Measurements from ENCODE around the gene TSPAN9.

TSPAN9 gene

DNA sequence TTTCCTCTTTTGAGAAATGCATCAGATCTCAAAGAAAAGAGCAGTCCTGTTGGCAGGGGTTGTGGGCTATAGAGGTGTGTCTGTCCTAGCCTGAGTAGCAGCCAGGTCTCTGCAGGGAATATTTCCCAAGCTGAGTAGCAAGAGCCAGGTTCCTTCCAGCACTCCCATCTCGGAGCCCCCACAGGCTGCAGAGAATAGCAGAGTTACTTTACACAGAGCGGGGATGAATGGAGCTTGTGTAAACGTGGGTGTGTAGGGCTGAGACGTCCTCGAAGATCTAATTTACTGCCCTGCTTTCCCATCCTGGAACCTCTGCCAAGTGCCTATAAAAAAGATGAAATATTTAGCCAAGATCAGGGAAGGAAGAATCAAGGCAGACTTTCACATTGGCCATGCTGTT is 156.6 kb downstream of the TSPAN9 start:
- FAIRE-seq: no peak

GRCh38 chr12:3236345-3237187 is 159.4 kb downstream of the TSPAN9 start:
- no peak for FAIRE-seq

DNA sequence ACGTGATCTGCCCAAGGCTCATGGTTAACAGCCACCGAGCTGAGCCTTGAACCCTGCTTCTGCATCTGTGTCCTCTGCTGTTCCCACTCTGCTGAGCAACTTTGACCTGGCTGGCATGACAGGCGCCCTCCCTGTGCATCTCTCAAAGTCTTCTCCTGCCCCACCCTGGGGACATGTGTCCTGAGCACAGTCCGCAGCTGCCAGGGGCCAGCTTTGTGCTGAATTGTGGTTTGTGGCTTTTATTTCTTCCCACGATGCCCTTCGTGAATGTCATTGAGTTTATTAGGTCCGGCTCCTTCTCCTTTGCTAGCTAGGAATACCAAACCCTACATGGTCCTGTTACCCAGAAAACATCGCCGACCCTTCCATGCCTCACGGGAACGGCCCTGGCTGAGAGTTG is 161.0 kb downstream of the TSPAN9 start:
- FAIRE-seq: no peak

GRCh38 chr12:3241621-3242020 is 164.4 kb downstream of the TSPAN9 start:
- FAIRE-seq: no peak

DNA sequence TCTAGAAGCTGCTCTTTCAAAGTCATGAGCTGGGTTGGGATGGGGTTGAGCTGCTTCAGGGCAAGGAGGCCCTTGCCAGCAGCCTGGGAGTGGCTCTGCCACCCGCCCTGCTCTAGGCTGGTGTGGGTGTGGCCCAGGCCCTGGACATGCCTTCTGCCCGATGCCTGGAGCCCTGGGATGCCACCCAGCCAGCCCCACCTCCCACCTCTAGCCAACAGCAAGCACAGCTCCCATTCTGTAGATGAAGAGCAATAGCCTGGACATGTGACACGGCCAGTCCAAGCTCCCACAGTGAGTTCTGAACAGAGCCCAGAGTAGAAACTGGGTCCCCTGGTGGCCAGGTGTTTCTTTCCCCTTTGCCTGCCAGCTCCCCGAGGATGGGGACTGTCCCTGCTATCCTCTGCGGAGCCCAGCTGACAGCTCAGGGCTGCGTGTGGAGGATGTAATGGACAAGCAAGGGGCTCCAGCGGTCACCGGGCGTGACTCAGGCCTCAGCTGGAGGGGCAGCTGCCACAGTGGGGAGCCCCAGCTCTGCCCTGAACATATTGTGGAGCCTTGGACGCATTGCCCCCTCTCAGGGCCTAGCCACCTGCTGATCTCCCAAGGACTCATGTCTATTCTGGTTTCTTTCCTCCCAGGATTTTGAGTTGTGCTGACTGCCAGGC is 165.2 kb downstream of the TSPAN9 start:
- no peak for FAIRE-seq

DNA sequence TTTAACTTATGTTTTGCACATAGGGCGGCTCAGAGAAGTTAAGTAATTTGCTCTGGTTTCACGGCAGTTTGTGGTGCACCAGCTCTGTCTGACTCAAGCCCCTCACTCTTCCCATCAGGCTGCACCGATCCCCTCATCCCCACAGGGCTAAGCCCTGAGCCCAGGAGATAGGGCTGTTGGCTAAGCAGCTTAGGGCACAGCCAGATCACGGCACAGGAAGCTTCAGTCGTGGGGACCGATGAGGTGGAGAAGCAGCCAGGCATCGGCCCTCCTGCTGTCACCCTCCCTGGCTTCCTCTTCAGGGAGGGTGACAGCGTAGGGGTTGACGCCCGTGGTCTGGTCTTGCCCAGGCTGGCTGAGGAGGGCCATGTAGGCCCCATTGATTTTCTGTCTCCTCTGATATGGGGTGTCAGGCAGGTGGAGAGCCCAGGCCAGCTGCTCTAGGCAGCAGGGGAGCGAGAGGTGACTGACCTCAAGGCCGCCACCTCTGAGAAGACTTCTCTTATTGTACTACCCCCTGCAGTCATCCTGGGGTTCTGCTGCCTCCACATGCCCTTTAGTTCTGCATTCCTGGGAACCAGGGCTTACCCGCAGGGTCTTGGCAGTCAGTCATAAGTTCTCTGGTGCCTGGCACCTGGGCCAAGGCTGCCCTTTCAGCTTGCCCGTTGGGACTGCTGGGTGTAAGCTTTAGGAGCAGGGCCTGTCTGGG is 166.4 kb downstream of the TSPAN9 start:
- FAIRE-seq: no peak

GRCh38 chr12:3244219-3244750 is 167.1 kb downstream of the TSPAN9 start:
- FAIRE-seq: no peak

- no peak for FAIRE-seq
Measured at GRCh38 chr12:3246253-3246652, 169.1 kb downstream of the TSPAN9 start.

- FAIRE-seq: no peak
Measured at GRCh38 chr12:3247077-3247476, 169.9 kb downstream of the TSPAN9 start.

DNA sequence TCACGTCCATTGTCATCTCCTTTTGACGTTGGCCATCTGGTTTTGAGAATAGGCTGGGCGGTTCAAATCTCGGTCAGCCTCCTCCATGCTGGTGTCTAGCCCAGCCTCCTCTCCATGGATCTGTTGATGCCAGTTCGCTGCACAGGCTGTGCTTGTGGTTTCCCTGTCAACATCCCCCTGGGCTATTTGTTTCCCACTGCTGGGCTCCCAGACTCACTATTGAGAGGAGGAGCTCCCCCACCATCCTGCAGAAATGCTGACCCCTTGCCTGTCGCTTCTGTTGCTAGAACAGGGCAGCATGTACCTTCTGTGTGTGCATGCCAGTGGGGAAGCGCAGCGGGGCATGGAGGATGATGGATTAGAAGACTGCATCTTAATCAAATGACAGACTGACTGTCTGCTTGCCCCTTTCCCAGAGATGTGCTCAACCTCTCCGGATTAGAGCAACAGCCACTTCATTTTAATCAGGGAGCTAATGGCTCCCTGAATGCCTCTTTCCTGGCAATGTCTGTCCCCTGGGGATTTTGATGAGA is 170.5 kb downstream of the TSPAN9 start:
- no peak for FAIRE-seq

DNA sequence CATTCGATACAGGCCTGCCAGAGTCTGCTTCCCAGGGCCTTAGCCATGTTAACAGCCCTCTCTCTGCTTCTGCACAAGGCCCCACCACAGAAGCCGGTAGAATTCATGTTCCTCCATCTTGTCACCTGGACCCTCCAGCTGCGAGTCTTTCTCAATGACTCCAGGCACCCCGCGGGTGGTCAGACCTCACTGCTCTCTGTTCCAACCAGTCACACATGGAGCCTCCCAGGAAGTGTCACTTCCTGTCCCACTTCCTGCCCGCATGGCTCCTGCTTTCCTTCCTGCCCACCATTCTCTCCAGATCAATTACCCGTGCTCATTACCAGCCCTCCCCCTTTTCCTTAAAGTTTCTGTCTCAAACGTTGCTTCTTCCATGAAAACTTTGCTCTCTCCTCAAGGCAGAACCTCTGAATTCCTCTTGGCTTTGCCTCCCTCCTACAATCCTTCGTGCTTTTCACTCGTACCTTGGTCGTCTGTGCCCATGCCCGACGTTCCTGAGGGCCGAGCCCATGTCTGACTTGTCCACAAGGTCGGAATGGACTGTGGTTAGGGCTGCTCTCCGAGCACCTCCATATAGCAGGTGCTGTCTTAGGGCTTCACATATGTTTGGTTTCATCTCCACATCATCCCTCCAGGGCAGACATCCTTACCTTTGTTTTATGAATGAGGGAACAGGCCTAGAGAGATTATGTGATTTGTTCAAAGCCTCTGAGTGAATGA is 172.1 kb downstream of the TSPAN9 start:
- no peak for FAIRE-seq

DNA sequence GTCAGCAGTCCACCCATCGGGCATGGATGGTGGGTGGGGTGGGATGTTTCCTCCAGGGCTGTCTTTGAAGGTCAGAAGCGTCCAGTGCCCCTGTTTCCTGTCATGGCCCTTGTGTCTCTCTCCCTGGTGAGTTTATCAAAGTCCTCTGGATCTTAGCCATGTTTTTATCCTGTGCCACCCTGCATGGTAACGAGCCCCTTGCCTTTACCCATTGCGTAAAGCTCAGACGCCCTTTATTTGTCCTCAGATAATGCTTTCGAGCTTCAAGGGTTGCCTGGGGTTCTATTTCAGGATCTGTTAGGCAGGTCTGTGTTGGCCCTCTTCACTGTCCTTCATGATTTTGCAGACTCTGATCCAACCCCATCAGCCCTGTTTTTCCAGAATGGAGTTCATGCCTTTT is 172.9 kb downstream of the TSPAN9 start:
- no peak for FAIRE-seq

DNA sequence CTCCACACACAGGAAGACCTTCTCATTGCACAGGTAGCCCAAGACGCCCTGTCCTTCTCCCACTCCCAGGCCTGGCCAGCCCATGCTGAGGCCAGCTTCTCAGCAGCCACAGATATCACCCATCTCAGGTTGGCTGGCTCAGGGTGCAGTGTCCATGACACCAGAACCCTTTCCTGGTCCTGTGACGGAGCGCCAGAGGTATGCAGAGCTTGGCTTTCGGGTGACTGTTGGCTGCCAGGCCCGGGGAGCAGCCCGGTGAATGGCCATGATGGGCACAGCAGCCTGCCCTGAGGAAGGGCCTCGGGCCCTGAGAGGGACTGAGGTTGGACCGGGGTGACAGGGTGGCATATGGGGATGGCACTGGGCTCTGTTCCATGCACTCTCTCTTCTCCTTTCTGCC is 173.4 kb downstream of the TSPAN9 start:
- no peak for FAIRE-seq

- FAIRE-seq: no peak
Measured at GRCh38 chr12:3251067-3251466, 173.9 kb downstream of the TSPAN9 start.

GRCh38 chr12:3251691-3252090 is 174.5 kb downstream of the TSPAN9 start:
- no peak for FAIRE-seq

DNA sequence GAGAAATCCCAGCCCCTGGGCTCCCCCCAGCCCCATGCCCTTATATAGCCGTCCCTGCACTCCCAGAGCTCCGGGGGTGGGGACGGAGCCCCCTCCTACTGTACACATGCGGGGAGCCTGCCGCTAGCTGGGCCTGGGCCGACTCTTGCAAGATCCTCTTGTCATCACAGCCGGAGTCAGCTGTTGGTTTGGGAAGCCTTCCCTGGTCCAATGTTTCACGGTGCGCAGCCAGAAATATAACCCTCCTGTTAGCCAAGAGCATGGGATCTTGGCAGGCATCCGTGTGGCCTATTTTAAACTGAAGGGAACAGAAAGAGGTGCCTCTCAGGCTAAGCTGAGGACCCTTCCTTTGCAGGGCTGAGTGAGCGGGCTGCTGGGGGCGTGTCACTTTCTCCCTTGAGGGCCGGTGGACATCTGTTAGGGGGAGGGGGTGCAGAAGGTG is 175.3 kb downstream of the TSPAN9 start:
- no peak for FAIRE-seq

GRCh38 chr12:3253682-3254275 is 176.6 kb downstream of the TSPAN9 start:
- FAIRE-seq: no peak

DNA sequence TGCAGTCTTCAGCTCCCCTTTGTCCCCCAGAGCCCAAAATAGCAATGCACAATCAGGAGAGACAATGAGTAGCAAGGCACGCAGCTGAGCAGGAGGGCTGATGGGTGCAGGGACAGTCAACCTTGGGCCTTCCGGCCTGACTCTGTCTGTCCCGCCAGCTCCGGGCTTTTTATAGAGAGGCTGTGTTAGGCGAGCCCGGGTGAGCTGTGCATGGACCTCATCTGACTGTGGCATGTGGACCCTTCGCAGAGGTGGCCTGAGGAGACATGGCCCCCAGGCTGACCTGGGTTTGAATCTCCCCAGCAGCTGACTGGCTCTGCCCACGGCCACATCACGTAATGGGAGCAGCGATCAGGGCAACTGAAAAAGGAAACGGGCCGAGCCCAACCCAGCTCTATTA is 177.9 kb downstream of the TSPAN9 start:
- FAIRE-seq: no peak

DNA sequence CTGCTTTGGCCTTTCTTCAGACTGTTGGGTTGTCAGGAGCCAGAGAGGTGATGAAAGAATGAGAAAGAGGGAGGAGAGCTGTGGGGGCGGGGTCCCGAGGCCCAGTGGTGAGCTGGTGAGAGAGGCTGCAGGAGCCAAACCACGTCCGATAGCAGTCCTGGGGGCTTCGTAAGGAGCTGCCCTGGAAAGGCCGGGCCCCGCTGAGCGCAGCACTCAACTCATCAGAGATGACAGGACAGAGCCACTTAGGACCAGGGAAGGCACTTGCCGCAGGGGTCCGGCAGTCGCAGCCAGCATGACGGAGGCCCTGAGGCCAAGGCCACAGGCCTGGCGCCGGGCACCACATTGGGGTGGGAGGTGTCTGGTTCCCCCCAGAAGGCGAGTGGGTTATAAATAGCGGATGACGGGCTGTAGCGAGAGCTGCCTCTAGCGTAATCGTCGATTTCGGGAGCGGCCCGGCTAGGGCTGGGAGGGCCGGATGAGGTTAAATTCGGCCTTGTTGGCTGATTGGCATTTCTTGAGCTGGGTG is 179.0 kb downstream of the TSPAN9 start:
- FAIRE-seq: no peak

DNA sequence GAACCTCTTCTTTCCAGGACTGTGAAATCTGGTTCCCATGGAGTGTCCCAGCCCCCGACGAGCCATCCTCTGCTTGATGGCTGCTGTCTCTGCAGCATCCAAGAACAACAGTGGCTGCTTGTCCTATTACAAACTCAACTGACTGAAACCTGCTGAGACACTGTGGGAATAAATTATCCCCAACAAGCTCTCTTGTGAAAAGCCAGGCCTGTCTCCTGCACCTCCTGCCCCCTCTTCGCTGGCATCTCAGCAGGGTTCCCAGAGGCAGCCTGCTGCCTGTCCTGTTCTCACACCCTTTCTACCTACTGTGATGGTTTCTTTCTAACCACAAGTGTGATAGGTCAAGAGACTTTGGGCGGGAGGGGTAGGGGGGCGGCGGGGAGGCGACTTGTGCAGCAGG is 180.2 kb downstream of the TSPAN9 start:
- no peak for FAIRE-seq

DNA sequence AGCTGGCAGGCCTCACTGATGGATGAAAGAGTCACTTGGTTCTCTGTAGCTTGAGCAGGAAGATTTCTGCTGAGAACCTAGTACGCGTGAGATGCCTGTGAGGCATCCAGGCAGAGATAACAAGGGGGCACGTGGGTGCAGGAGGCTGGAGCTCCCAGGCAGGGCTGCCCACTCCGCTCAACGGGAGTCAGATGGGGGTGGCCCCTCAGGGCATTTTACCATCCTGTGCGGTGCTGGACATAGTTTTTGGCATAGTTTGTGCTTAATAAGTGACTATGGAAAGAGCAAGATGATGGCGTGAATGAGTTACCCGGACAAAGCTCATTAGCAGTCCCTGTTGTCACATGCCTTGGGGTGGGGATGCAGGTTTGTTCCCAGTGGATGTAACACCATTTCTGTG is 182.8 kb downstream of the TSPAN9 start:
- no peak for FAIRE-seq
